ENCODE results near the gene ZNF469.

DNA sequence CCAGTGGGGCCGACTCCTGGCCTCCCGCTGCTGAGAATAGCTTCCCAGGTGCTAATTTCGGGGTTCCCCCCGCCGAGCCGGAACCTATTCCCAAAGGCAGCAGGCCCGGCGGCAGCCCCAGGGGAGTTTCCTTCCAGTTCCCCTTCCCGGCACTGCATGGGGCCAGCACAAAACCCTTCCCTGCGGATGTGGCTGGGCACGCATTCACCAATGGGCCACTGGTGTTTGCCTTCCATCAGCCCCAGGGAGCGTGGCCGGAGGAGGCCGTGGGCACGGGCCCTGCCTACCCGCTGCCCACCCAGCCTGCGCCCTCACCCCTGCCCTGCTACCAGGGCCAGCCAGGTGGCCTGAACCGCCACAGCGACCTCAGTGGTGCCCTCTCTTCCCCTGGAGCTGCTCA is 45.4 kb downstream of the ZNF469 start:
- TF ChIP-seq, protein P1, sequence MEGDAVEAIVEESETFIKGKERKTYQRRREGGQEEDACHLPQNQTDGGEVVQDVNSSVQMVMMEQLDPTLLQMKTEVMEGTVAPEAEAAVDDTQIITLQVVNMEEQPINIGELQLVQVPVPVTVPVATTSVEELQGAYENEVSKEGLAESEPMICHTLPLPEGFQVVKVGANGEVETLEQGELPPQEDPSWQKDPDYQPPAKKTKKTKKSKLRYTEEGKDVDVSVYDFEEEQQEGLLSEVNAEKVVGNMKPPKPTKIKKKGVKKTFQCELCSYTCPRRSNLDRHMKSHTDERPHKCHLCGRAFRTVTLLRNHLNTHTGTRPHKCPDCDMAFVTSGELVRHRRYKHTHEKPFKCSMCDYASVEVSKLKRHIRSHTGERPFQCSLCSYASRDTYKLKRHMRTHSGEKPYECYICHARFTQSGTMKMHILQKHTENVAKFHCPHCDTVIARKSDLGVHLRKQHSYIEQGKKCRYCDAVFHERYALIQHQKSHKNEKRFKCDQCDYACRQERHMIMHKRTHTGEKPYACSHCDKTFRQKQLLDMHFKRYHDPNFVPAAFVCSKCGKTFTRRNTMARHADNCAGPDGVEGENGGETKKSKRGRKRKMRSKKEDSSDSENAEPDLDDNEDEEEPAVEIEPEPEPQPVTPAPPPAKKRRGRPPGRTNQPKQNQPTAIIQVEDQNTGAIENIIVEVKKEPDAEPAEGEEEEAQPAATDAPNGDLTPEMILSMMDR (IDR thresholded peaks at IDR 0.05), result no peak
- TF ChIP-seq EP300 (IDR thresholded peaks at IDR 0.05), result no peak
